GM21360 (cell line): Measurements from ENCODE around the gene CHURC1.

Experiments
- ATAC-seq: cut with Tn5 transposase; IDR thresholded peaks from one replicate; pipeline ENCODE4 v1.9.1; 2021; ENCODE audit warnings: mild to moderate bottlenecking, moderate library complexity; ENCODE audit not compliant: unreplicated experiment

CHURC1 gene

GRCh38 chr14:64937821-64938193 lies 23.6 kb downstream of the CHURC1 start:
- no peak for ATAC-seq

- no peak for ATAC-seq
Measured at GRCh38 chr14:64938972-64939816, 24.9 kb downstream of the CHURC1 start.

DNA sequence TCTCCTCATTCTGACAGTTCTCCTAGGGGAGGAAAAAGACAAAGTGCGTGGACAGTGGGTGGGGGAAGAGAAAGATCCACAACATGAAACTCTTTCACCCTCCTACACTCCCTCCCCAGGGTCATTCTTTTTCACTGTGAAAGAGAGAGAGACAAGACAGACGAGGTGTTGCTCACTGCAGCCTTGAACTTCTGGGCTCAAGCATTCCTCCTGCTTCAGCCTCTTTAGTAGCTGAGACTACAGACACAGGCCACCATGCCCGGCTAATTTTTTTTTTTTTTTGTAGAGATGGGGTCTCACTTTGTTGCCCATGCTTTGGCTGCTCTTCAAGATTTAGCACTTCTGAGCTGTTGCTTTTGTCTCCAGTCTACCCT lies 25.5 kb downstream of the CHURC1 start:
- no peak for ATAC-seq

GRCh38 chr14:64940336-64940910 lies 26.2 kb downstream of the CHURC1 start:
- ATAC-seq: no peak

DNA sequence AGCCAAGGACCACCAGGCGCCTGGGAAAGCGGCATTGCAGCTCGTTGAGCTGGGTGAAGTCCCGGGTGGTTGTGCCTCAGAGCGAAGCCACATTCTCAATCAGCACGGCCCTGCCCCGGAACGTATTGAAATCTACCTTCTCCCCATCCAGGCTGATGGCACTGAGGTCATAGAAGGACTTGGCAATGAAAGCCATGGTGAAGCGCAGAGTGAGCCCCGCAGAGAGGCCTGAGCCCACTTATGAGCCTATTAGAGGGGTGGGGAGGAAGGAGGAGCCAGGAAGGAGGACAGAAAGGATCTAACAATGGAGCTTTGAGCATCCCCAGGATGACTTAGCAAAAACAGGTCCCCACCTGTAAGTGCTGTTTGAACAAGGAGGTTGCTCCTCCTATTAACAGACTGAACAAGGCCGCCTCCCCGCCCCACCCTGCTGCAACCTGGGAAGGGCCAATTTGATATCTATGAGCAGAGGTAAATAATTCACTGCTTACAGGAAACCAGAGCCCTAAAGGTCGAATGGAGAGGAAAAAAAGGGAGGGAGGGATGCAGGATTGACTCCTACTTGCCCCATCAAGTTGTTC lies 28.4 kb downstream of the CHURC1 start, which contains the start of gene GPX2:
TSS of gene GPX2 (minus strand) at position 215 of the 581 bp plus-strand sequence. CDS start at position 196, 19 bp downstream.
- no peak for ATAC-seq

GRCh38 chr14:64943556-64943955 lies 29.3 kb downstream of the CHURC1 start:
- ATAC-seq: no peak

DNA sequence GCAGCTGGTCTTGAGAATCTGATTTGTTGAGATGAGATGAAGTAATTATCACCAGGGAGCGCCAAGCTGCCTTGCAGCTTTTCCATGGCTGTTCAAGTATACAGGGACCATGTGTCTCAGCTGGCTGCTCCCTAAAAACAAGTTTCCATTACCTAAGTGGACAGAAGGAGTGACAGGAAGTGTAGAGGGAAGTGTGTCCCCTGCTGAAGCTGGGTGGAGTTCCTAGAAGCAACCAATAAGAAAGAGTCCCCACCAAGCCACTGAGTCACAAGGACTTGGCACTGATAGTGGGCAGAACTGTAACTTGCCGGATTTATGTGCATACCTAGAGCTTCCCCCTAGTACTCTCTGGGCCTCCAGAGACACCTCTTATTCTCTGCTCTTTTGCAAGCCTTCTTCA lies 29.8 kb downstream of the CHURC1 start:
- no peak for ATAC-seq

DNA sequence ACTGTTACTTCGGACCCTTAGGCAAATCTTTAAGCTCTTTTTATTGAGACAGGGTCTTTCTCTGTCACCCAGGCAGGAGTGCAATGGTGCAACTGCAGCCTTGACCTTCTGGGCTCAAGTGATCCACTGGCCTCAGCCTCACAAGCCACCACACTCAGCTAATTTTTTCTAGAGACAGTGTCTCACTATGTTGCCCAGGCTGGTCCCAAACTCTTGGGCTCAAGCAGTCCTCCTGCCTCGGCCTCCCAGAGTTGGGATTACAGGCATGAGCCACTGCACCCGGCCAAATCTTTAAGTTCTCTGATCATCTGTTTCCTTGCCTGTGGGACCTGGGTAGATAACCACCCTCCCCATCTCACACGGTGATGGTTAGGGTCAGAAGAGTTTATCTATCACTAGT lies 30.6 kb downstream of the CHURC1 start:
- no peak for ATAC-seq

DNA sequence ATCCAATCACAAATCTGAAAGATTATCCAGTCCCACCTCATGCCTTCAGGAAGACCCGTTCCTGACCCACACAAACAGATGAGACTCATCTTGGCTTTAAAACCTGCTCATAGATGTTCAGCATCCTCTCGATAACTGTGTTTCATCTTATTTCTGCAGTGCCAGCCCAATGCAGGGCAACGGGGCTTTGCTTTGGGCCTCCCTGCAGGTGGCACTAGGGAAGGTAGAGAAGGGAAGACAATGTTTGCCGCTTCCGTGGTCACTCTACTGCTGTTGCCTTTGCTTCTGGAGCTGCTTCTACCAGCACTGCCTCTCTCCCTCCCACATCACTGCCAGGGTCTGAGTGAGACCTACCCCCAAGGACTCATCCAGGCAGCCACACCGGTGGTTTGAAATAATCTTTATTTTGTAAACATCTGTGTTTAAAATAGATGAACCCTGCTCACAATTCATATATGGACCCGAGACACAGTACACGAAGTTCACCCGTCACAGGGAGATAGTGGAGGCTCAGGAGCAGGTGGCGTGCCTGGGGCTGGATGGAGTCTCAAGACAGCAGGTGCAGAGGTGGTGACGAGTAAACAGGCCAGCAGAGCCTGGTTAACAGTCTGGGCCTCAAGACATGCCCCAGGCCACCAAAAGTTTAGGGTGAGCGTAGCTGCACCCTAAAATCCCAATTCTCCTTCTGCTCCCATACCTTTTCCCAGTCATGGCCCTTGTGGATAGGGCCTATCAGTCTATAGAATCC lies 31.4 kb downstream of the CHURC1 start:
- no peak for ATAC-seq

GRCh38 chr14:64946310-64947045 lies 32.2 kb downstream of the CHURC1 start:
- ATAC-seq: no peak

- ATAC-seq: no peak
Measured at GRCh38 chr14:64947710-64948611, 33.7 kb downstream of the CHURC1 start.

- no peak for ATAC-seq
Measured at GRCh38 chr14:64948612-64949210, 34.5 kb downstream of the CHURC1 start.

- no peak for ATAC-seq
Measured at GRCh38 chr14:64950889-64951288, 36.6 kb downstream of the CHURC1 start.

DNA sequence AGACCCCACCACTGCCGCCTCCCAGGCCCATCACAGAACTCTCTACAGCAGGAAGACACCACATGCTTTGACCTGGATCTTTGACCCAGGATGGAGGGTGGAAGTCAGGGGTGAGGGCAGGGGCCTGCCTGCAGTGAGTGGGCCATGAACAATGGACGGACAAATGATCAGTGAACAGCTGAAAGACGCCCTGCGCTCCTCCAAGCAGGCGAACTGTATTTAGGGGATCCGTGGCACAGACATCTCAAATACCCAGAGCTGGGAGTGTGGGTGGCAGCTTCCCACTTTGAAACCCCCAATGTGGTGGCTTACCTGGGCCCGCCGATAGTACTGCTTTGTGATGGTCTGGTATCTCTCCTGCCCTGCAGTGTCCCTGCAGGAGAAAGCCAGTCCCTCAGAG lies 37.0 kb downstream of the CHURC1 start:
- no peak for ATAC-seq

DNA sequence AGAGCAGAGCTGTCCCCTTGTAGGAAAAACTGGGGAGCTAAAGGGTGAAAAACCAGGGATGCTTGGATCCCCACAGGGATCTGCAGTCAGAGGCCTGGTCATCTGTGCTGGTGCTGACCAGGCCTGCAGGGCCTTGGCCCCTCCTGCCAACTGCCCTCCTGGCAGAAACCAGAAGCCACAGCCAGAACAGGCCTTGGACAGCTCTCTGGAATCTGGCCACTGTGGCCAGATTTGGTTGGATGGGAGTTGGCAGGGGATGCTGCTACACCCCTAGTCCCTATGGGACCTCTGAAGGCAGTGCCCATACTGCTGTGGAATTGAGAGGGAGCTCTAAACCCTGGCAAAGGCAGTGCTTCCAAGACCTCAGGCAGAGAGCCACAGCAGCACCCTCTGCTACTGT lies 37.5 kb downstream of the CHURC1 start:
- ATAC-seq: no peak

DNA sequence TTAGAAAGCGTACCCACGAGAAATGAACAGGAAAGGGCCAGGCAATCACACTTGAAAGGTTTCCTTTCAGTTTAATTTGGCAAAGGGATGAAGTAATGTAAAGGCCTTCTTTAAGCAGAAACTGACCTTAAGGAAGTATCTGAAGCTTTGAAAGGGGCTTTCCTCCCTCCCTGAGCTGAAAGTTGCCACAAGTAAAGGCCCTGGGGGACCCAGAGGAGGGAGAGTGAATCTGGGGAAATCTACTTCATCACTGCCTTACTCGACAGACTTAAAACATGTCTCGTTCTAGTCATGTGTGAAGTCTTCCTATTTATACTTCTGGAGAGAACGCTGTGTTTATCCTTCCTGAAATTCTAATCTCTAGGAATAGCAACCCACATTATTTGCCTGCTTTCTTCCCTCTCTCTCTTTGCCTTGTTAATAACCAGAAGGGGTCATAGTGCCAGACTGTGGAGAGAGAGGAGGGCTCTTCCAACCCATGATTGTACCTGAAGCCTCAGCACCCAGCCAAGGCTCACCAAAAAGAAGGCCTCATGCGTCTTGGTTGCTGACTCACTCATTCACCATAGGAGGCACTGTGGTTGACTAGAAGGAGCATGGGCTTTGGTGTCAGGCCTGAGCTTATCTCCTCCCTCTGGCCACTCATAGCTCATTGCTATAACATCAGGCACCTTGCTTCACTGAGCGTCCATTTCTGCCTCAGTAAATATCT lies 38.5 kb downstream of the CHURC1 start:
- ATAC-seq: peak; percentile 63

DNA sequence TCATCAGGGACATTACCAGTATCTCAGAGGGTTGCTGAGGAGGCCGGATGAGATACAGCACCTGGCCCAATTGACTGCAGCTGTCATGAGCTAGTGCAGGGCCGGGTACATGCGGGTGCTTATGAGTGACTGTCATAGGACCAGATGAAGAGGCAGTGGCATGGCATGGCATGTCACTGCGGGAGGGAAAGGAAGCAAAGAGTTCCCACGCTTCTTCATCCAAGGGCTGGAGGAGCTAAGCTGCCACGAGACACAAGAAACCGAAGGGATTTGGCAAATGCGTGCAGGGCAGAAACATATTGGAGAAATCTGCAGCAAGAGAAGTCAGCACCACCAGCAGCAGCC lies 39.0 kb downstream of the CHURC1 start:
- no peak for ATAC-seq

DNA sequence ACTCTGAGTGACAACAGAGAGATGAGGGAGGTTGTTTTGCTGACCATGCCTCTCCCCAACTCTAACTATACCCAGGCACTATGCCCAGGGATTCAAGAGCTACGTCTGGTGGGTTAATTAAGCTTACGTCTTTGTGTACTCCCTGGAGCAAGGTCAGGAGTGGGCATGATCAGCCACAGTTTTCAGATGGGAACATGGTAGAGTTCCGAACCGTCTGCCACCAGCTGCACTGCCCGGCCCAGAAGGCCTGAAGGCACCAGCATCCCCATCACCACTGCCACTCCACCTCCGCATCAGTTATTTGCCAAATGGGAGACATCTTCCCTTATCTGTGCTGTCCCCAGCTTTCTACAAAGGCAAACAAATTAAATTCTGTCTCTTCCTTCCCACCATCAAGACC lies 39.4 kb downstream of the CHURC1 start:
- no peak for ATAC-seq
